ENCODE data around the gene IRAK1BP1. TPM values are rescaled to one million over a fixed set of nuclear protein-coding genes. Genes with fewer than 3 reads are reported as not detected.
"Not testable (repeated sequence)": the region's sequence is repeated elsewhere in the genome, so short reads cannot be mapped to it uniquely, and the experiment has no call there.

The IRAK1BP1 gene
- total RNA-seq, 2 experiments from 2014 or later, result 1.9 to 2.1 TPM

- Mint-ChIP-seq H3K4me3 (peak overlapping the region; percentile 49), H3K27ac (no peak overlapping the region), H3K9me3 (peaks cover 1% of the 10 kb centered on the region), H3K36me3 (ENCODE audit: low read depth) (no peaks in the 10 kb centered on the region), H3K27me3 (peaks cover 26% of the 10 kb centered on the region), H3K4me1 (peaks cover 16% of the 10 kb centered on the region)
- CTCF ChIA-PET, result interaction anchor here (1.1 kb wide), 1 partner anchor 12 kb away, joined by 4 read pairs; no protein-coding TSS in a partner anchor
- POLR2A ChIA-PET, result interaction anchor here (1.1 kb wide), 1 partner anchor 168 kb away, joined by 4 read pairs; no protein-coding TSS in a partner anchor
- DNase-seq, result peak; percentile 30
Measured at GRCh38 chr6:78910591-78911171, 43.3 kb downstream of the IRAK1BP1 start.

GRCh38 chr6:78911218-78911940, 44.0 kb downstream of the IRAK1BP1 start:
- peaks cover 5% of the 10 kb centered on the region for H3K9me3 Mint-ChIP-seq
- H3K4me3 Mint-ChIP-seq, result peak overlapping the region; percentile 49
- POLR2A ChIA-PET, result interaction anchor here (1.1 kb wide), 1 partner anchor 167 kb away, joined by 4 read pairs; no protein-coding TSS in a partner anchor
- CTCF ChIA-PET, result no interaction called here
- H3K27me3 Mint-ChIP-seq, result peaks cover 26% of the 10 kb centered on the region
- no peak for DNase-seq
- peaks cover 16% of the 10 kb centered on the region for H3K4me1 Mint-ChIP-seq
- H3K36me3 Mint-ChIP-seq (ENCODE audit: low read depth), result no peaks in the 10 kb centered on the region
- no peak overlapping the region for H3K27ac Mint-ChIP-seq

- peaks cover 17% of the 10 kb centered on the region for H3K27me3 Mint-ChIP-seq
- POLR2A ChIA-PET, result no interaction called here
- no peak overlapping the region for H3K4me3 Mint-ChIP-seq
- CTCF ChIA-PET, result no interaction called here
- H3K4me1 Mint-ChIP-seq, result peaks cover 2% of the 10 kb centered on the region
- H3K9me3 Mint-ChIP-seq, result peaks cover 26% of the 10 kb centered on the region
- no peak for DNase-seq
- H3K27ac Mint-ChIP-seq, result no peak overlapping the region
- no peaks in the 10 kb centered on the region for H3K36me3 Mint-ChIP-seq (ENCODE audit: low read depth)
Measured at GRCh38 chr6:78916411-78916810, 49.1 kb downstream of the IRAK1BP1 start.

GRCh38 chr6:78917788-78918187, 50.4 kb downstream of the IRAK1BP1 start:
- ChIA-PET CTCF (interaction anchor here (0.6 kb wide), 1 partner anchor 114 kb away, joined by 3 read pairs; no protein-coding TSS in a partner anchor), POLR2A (no interaction called here)
- peaks cover 31% of the 10 kb centered on the region for H3K9me3 Mint-ChIP-seq
- peaks cover 2% of the 10 kb centered on the region for H3K4me1 Mint-ChIP-seq
- H3K27ac Mint-ChIP-seq, result no peak overlapping the region
- no peak for DNase-seq
- no peak overlapping the region for H3K4me3 Mint-ChIP-seq
- peaks cover 9% of the 10 kb centered on the region for H3K27me3 Mint-ChIP-seq
- H3K36me3 Mint-ChIP-seq (ENCODE audit: low read depth), result no peaks in the 10 kb centered on the region

GRCh38 chr6:78921168-78921567, 53.8 kb downstream of the IRAK1BP1 start:
- POLR2A ChIA-PET; H3K4me3 Mint-ChIP-seq; H3K4me1 Mint-ChIP-seq; H3K27ac Mint-ChIP-seq; CTCF ChIA-PET; DNase-seq; H3K36me3 Mint-ChIP-seq (ENCODE audit: low read depth): not testable (repeated sequence)
- H3K9me3 Mint-ChIP-seq, result peaks cover 28% of the 10 kb centered on the region
- H3K27me3 Mint-ChIP-seq, result peaks cover 11% of the 10 kb centered on the region

GRCh38 chr6:78925317-78925716, 58.0 kb downstream of the IRAK1BP1 start:
- Mint-ChIP-seq H3K27me3 (peaks cover 23% of the 10 kb centered on the region), H3K27ac (no peak overlapping the region), H3K9me3 (peaks cover 21% of the 10 kb centered on the region), H3K4me1 (no peaks in the 10 kb centered on the region), H3K4me3 (no peak overlapping the region), H3K36me3 (ENCODE audit: low read depth) (no peaks in the 10 kb centered on the region)
- CTCF ChIA-PET, result no interaction called here
- no peak for DNase-seq
- POLR2A ChIA-PET, result no interaction called here

GRCh38 chr6:78935553-78935952, 68.2 kb downstream of the IRAK1BP1 start:
- ChIA-PET CTCF (no interaction called here), POLR2A (no interaction called here)
- Mint-ChIP-seq H3K9me3 (no peaks in the 10 kb centered on the region), H3K36me3 (ENCODE audit: low read depth) (peaks cover 25% of the 10 kb centered on the region), H3K4me1 (no peaks in the 10 kb centered on the region), H3K27me3 (no peaks in the 10 kb centered on the region), H3K27ac (no peak overlapping the region), H3K4me3 (no peak overlapping the region)
- no peak for DNase-seq

- Mint-ChIP-seq H3K4me3 (no peak overlapping the region), H3K27me3 (no peaks in the 10 kb centered on the region), H3K27ac (no peak overlapping the region), H3K4me1 (no peaks in the 10 kb centered on the region), H3K9me3 (no peaks in the 10 kb centered on the region), H3K36me3 (ENCODE audit: low read depth) (peaks cover 33% of the 10 kb centered on the region)
- POLR2A ChIA-PET, result no interaction called here
- no peak for DNase-seq
- CTCF ChIA-PET, result no interaction called here
Measured at GRCh38 chr6:78936515-78936914, 69.2 kb downstream of the IRAK1BP1 start.

GRCh38 chr6:78942446-78942845, 75.1 kb downstream of the IRAK1BP1 start:
- Mint-ChIP-seq H3K9me3 (no peaks in the 10 kb centered on the region), H3K4me3 (no peak overlapping the region), H3K4me1 (no peaks in the 10 kb centered on the region), H3K27ac (no peak overlapping the region), H3K27me3 (no peaks in the 10 kb centered on the region), H3K36me3 (ENCODE audit: low read depth) (peaks cover 60% of the 10 kb centered on the region)
- POLR2A ChIA-PET, result no interaction called here
- DNase-seq, result no peak
- CTCF ChIA-PET, result no interaction called here

GRCh38 chr6:78947529-78947928, 80.2 kb downstream of the IRAK1BP1 start:
- Mint-ChIP-seq H3K4me3 (no peak overlapping the region), H3K27me3 (no peaks in the 10 kb centered on the region), H3K4me1 (no peaks in the 10 kb centered on the region), H3K27ac (no peak overlapping the region), H3K9me3 (peaks cover 16% of the 10 kb centered on the region), H3K36me3 (ENCODE audit: low read depth) (peaks cover 78% of the 10 kb centered on the region)
- CTCF ChIA-PET, result no interaction called here
- POLR2A ChIA-PET, result no interaction called here
- no peak for DNase-seq

- no peak overlapping the region for H3K4me3 Mint-ChIP-seq
- H3K36me3 Mint-ChIP-seq (ENCODE audit: low read depth), result peaks cover 81% of the 10 kb centered on the region
- CTCF ChIA-PET, result no interaction called here
- peaks cover 16% of the 10 kb centered on the region for H3K9me3 Mint-ChIP-seq
- H3K27ac Mint-ChIP-seq, result no peak overlapping the region
- DNase-seq, result no peak
- H3K27me3 Mint-ChIP-seq, result no peaks in the 10 kb centered on the region
- POLR2A ChIA-PET, result no interaction called here
- H3K4me1 Mint-ChIP-seq, result no peaks in the 10 kb centered on the region
Measured at GRCh38 chr6:78947962-78948361, 80.6 kb downstream of the IRAK1BP1 start.

GRCh38 chr6:78948785-78949184, 81.4 kb downstream of the IRAK1BP1 start:
- Mint-ChIP-seq H3K4me3 (no peak overlapping the region), H3K27me3 (no peaks in the 10 kb centered on the region), H3K4me1 (no peaks in the 10 kb centered on the region), H3K36me3 (ENCODE audit: low read depth) (peaks cover 84% of the 10 kb centered on the region), H3K9me3 (peaks cover 16% of the 10 kb centered on the region), H3K27ac (no peak overlapping the region)
- POLR2A ChIA-PET, result no interaction called here
- CTCF ChIA-PET, result no interaction called here
- no peak for DNase-seq

GRCh38 chr6:78952362-78952761, 85.0 kb downstream of the IRAK1BP1 start:
- POLR2A ChIA-PET, result interaction anchor here (1.6 kb wide), 1 partner anchor 85 kb away, joined by 5 read pairs; the partner anchor contains the start of gene IRAK1BP1

More at GRCh38 chr6:78952362-78952761, 85.0 kb downstream of the IRAK1BP1 start:
- Mint-ChIP-seq H3K9me3 (peaks cover 16% of the 10 kb centered on the region), H3K36me3 (ENCODE audit: low read depth) (peaks cover 85% of the 10 kb centered on the region), H3K4me3 (no peak overlapping the region), H3K4me1 (no peaks in the 10 kb centered on the region), H3K27me3 (no peaks in the 10 kb centered on the region), H3K27ac (no peak overlapping the region)
- CTCF ChIA-PET, result no interaction called here
- no peak for DNase-seq

All from activated CD4-positive, alpha-beta memory T cell treated with anti-CD3 and anti-CD28 coated beads, Interleukin-2, amount 10 ng/mL, durations not matched to agents 7 days and 5 days (primary cell).